ELR (cell line): Measurements from ENCODE around the gene TTLL8.

Source experiments
- DNase-seq: peaks from one replicate; pipeline ENCODE4 v3.0.0-alpha.2; 2015; ENCODE audit warnings: low read depth

Gene TTLL8

DNA sequence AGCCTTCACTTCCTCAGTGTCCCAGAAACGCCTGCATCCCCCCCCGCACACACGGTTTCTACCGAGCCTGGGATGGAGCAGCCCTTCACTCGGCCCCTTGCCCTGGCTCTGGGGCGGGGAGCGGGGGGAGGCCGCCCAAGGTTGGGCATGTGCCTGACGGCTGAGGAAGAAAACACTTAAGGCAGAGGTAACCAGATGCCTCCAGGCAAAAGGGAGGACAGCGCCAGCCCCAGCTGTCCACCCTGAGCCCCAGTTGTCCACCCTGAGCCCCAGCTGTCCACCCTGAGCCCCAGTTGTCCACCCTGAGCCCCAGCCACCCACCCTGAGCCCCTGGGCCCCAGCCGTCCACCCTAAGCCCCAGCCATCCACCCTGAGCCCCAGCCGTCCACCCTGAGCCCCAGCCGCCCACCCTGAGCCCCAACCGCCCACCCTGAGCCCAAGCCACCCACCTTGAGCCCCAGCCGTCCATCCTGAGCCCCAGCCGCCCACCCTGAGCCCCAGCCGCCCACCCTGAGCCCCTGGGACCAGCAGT, 3.8 kb upstream of the TTLL8 start:
- DNase-seq: no peak

DNA sequence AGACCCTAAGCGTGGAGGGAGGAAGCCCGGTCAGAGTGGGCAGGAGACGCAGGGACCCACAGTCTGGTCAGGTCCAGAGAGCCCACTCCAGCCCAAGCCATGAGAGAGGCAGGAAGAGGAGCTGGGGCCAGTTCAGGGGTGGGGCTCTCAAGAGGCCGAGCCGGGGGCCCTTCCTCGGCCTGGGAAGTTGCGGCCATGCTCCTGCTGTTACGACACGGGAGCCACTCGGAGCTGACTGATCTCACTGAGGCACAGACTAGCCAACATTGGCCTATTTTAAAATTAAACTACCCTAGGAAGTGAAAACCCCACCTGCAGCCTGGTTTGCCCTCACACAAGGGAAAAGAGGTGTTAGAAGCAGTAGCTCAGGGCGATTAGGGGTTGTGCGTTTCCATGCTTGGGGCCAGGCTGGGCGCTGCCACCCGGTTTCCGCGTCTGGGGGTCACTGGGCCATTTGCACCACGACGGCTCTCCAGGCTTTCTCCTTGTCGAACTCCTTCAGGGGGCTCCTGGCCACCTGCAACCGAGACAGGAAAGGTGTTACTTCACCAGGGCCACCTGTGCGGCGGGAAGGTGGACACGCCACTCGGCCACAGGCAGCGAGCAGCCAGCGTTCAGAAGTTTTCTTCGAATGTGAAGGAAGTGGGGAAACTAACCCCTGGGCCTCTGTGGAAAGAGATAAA, 3.2 kb upstream of the TTLL8 start:
- no peak for DNase-seq

DNA sequence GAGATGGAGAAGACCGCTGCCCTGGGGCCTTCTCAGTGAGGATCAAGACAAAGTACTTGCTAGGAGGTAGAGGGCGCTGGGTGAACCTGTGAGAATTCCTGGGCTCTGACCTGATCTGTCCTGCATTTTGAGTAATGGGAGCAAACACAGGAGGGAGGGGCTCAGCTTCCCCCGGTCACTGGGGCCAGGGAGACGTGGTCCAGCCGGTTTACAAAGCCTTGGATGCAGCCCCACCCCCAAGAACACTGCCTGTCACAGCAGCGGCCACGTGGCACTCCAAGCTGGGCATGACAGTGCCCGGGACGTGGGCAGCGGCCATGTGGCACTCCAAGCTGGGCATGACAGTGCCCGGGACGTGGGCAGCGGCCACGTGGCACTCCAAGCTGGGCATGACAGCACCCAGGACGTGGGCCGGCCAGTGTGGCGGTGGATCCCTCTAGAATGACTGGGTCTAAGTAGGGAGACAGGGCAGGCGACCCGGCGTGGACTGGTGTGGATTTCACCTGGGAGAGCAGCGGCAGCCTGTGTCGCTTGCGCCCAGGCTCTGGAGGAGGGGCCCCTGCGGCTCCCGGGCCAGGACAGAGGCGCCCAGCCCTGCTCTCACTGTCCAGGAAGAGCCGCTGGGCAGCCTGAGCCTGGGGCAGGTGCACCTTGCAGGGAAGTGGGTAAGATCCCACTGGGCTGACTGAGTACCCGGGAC, 2.5 kb upstream of the TTLL8 start:
- DNase-seq: no peak

DNA sequence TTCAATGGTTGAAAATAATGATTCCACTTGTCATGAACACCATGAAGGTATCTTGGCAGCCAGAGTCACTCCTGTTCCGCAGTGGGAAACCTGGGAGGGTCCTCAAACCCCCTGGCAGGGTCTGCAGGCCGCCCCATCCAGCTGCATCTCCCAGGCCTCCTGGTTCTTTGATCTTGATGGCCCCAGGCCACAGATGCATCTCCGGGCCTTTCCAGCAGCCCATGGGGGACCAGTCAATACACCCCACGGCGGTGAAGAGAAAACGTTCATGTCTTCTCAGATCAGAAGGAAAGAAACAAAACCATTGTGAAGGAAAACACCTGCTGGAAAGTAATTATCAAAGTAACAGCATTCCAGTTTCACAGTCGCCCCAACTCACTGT, 1.8 kb upstream of the TTLL8 start:
- DNase-seq: no peak

DNA sequence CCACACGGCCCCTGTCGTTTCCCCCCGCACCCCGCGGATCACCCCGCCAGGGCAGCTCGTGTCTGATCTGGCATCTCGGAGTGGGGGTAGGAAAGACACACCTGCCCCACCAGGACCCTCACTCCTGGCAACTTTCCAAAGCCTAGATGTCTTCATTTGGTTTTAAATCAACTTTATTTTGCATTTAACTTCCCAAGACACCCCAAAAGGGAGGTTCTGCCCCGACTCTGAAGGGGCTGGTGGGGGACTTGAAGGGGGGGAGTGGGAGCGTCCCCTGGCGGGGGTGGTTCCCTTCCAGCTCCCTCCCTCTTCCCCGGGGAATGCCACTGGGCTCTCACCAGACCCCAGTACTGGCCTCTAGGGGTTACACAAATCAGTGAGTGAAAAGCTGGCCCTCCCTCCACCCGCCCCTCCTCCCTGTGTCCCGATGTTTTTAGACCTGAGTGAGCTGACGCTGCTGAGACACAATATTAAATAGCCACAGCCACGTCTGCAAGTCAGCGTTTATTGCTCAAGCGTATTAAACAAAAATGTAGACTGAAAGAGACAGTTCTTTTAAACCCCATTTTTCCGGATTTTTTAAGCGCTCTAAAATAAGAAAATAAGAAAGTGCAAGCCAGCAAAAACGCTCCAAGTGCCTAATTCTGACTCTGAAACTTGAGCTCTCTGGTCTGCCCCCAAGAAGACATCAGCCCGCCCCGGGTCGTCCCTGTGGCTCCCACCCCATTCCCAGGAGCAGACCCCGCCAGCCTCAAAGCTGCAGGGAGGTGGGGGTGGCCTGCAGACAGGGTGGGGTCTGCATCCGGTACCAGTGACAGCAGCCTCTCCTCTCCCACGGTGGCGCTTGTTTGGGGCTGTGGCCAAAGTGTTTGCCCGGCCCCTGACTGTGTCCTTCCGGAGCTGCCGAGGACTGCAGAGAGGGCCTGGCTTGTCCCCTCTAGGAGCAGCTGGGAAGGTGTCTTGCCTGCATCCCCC, 1.1 kb upstream of the TTLL8 start:
- DNase-seq: peak; percentile 55

DNA sequence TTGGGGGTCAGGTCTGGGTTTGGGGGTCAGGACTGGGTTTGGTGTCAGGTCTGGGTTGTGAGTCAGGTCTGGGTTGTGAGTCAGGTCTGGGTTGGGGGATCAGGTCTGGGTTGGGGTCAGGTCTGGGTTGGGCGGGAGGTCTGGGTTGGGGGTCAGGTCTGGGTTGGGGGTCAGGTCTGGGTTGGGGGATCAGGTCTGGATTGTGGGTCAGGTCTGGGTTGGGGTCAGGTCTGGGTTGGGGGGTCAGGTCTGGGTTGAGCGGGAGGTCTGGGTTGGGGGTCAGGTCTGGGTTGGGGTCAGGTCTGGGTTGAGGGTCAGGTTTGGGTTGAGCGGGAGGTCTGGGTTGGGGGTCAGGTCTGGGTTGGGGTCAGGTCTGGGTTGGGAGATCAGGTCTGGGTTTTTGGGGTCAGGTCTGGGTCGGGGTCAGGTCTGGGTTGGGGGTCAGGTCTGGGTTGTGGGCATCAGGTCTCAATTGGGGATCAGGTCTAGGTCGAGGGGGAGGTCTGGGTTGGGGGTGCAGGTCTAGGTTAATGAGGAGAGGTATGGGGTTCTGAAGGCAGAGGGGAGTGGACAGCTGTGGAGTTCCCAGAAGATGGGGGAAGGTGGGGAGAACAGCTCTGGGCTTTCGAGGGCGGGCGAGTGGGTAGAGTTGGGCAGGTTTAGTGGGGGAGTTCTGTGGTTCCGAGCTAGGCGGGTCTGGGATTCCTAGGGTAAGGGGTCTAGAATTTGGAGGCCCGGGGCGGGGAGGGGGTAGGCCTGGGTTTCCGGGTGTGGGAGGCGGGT, 629 bp downstream of the TTLL8 start:
- no peak for DNase-seq

DNA sequence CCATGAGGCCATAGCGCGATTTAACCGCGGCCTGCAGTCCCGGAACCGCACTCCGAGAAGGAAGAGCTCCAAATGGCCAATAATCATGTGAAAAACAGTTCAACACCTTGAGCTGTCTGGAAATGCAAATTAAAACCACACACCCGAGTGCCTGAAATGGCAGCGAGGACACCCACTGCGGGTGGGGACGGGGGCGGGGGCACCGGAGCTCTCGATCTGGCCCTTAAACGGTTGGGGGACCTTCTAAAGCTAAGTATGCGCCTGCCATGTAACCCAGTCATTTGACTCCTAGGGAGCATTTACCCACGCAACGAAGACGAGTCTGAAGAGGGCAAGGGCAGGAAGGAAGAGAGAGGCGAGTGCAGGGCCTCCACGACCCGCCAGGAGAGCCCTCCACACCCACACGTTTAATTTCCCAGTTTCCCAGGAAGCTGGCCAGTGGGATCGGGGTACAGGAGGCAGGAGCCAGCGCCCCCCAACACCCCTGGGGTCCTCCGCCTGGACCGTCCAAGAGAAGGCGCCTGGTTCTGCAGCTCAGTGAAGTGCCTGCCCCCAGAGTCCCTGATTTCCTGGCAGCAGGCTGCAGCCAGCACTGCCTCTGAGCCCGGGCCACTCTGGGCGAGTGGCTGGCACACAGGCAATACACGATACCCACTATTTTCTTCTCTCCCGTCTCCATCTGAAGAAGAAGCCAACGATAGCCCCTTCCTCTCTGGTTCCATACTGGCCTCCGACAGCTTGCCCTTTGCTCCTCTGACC, 1.7 kb downstream of the TTLL8 start:
- no peak for DNase-seq

DNA sequence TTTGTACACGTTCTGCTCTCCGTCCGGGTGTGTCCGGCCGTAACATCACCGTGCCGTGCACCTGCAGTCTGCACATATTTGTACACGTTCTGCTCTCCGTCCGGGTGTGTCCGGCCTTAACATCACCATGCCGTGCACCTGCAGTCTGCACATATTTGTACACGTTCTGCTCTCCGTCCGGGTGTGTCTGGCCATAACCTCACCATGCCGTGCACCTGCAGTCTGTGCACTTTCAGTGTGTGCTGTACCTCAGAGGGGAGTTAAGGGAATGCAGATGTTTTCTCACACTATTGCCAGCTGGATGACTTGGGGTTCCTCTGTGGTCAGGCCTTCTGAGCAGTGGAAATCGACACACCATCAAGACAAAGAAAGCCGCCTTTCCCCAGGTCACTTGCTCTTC, 4.2 kb downstream of the TTLL8 start:
- DNase-seq: no peak

DNA sequence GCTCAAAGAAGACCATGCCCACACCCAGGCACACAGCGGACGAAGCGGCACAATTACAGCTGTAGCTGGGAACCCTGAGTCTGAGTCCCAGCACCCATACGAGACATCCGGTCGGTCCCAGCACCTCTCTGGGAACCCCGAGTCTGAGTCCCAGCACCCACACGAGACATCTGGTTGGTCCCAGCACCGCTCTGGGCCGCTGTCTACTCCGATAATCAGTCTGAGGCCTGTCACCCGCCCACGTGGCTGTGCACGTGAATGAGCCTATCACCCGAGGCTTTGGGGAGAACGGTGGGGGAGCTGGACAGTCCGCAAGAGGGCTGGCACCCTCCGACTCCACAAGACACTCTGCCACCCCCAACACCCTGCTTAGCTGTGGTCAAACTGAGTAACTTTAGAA, 6.2 kb downstream of the TTLL8 start:
- DNase-seq: no peak

DNA sequence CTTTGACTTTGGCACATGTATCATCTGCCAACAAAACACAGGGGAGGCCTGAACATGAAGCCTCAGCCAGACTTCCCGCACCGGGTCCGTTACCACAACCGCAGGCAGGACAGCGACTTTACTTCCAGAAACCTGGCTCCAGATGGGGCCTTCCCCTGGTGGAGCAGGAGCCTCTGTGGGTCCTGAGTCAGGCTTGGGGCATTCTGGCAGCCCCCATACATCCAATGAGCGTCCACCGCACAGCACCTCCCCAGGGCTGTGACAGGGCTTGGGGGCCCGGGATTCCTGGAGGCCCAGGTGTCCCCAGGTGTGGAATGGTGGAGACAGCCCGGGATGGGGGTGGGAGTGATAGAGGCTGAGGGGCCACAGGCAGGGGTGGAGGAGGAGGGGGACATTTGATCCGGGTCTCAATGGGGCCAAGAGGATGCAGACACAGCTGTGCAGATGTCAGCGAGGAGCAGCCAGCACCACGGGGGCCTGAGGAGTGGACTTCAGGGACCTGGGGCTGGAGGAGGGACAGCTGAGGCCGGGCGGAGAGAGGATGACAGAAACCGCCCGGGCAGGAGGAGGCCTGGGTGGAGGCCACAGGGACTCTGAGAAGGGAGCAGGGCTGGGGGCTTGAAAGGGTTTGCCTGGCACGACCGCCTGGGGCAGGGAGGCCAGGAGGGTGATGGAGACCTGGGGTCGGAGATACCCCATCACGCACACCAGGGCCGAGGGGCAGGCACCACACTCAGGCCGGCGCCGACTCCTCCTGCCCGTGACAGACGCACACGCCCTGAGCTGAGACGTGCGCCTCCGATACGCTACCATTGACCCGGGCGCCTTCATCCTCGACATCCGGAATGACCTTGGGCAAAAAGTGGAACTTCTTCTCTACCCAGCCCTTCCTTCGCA, 8.6 kb downstream of the TTLL8 start:
- DNase-seq: no peak

DNA sequence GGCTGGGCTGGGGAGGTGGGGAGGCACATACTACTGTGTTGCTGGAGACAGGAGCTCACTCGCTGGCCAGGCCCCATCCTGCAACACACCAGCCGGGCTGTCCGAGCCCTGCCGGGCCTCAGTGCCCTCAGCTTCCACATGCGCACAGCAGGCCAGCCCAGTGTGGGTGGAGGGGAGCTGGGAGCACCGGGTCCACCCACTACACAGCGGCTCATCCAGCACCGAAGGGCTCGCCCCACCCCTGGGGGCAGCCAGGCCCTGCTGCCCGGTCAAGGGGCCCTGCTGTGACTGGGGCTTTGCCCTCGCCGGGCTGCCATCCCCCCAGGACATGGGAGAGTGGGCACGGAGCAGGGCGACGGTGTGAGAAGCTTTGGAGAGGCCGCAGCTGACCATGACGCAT, 9.3 kb downstream of the TTLL8 start:
- no peak for DNase-seq

DNA sequence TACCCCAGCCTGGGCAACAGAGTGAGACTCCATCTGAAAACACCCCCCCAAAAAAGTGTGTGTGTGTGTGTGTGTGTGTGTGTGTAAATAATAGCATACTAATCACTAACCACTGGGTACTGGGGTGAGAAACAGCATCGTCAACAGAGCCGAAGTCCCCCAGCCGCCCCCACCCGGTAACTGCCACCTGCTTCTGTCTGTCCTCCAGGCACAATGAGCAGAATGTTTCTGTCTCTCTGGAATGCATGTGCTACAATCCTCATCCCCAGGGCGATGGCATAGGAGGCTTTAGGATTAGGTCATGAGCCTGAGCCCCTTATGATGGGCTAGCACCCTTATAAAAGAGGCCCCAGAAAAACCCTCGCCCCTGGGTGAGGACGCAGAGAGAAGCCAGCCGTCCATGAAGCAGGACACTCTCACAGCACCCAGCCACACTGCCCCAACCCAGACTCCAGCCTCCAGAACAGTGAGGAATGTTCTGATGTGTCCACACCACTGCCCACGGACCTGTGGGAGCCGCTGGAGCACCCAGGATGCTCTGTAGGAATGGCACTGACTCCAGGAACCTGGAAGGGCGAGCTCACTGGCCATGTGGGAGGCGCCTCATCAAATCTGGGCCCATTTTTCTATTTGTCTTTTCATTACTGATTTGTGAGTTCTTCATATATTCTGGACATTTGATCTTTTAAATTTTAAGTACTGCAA, 9.9 kb downstream of the TTLL8 start:
- DNase-seq: no peak

DNA sequence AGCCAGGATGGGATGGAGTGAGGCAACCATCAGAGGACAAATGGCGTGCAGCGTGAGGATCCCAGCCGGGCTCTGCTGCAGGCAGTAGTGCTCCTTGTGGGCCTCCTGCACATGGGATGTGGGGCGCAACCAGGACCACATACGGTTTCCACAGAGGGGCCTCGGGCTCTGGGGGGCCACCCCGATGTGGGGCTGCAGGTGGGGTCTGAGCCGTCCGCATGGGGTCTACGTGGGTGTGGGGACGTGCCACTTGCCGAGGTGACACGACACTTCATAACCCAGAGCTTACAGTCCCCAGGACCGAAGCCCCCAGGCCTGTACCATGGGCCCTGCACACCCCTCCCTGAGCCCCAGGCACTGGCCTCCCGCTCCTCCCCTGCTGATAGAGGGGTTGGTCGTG, 10.8 kb downstream of the TTLL8 start:
- DNase-seq: no peak

DNA sequence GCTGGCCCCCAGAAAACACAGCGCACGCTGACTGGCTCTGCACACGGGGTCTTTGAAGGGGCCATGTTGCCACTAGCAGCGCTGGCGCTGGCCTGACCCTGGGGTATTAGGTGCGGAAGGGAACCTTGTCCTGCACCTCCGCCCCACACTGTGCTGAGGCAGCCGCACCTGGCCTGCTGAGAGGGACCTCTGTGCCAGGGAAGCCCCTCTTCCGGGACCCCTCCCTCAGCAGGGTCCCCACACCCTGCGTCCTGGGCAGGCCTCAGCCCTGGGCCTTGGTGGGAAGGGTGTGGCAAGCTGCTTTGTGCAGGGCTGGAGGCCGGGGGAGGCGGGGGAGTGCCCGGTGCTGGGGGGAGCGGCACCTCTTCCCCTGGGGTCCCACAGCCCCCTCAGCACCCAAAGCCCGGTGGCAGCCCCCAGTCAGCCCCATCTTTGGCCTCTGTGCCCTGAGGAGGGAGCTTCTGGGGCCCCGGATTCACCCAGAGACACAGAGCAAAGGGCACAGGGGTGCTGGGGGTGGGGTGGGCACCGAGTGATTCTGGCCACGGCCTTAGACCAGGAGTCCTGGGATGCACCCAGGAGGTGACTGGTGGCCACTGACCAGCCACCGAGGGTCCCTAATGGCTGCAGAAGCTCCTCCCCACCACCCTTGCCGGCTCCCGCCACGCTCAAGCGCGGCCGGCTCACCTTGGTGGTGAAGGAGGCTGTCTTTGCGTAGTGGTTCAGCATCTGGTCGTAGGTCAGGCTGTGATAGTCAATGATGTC, 11.4 kb downstream of the TTLL8 start:
- no peak for DNase-seq

DNA sequence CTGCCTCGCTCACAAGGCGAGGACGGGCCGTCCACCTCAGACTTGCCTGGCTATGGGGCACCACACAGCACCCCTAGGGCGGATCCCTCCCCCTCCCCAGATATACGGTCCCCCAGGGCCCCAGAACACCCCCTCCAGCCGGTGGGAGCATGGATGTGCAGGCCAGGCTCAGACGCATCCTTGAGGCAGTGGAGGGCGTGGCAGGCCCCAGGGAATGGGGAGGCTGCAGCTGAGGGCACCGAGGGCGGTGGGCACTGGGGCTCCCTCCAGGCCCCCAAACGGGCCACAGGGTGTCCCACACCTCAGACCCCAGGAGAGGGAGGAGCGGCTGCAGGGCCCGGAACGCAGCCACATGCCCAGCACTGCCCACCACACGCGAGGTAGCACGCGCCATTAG, 12.1 kb downstream of the TTLL8 start:
- DNase-seq: no peak

DNA sequence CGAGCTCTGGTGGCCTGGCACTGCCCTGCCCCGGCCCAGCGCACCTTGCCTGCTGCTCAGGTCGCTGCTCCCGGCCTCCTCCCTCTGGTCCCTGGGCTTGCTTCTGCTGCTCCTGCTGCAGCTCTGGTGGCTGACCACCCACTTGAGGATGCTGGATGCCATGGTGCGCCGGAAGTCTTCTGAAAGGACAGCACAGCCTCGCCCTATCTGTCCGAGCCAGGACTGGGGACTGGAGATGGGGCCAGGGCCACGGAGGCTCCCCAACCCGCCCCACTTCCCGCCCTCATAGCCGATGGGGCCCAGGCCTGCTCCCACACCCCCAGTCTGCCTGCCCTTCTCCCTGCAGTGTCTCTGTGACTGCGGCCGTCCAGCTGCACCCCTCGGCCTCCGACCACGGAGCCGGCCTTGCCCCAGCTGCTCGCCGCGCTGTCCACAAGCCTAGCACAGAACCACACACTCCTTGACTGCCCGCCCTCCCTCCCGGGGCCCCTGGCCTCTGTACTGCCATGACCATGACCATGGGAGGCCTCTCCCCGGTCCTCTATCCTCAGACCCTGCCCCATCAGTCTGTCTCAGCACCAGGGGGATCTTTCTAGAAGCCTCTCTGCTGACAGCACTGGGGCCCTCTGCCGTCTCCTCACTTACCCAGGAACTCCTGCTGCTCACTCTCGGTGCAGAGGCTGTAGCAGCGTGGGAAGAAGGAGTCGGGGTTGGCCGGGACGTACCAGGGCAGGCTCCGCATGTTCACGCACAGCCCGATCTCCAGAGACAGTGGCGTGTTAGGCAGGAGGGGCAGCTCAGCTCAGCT, 12.7 kb downstream of the TTLL8 start:
- DNase-seq: no peak

DNA sequence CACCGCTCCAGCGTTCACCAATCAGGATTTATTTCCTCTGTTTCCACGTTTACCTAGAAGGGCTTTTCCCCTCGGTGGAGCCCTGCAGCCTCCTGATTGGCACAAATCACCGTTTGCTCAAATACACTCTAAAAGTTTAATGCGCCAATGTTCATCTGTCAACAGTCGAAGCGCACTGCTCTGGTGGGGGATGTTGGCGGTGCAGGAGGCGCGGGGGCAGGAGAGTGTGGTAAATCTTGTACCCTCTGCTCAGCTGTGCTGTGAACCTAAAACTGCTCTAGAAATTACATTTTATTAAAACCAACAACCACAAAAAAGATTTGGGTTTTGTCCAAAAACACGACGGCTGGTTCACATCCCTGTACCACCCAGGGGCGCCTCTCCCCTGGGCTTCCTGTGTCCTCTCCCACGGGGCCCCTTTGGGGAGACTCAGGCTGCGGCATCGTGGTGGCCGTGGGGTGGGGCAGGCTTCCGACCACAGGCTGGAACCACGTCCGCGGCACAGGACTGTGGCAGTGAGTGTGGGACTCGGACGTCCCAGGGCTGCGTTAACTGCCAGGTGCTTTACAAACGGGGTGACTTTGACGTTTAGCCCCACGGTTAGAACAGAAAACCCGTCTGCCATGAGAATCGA, 13.5 kb downstream of the TTLL8 start:
- no peak for DNase-seq
